HCEC 1CT (cell line): ENCODE measurements around the gene NPY5R.

Experiments
- DNase-seq: peaks from one replicate; pipeline ENCODE4 v3.0.0-alpha.2; 2017

Gene NPY5R

GRCh38 chr4:163343604-163344146 is at the start of gene NPY5R:
TSS of gene NPY5R (plus strand) at chr4:163343892. CDS start at chr4:163350274, 6,382 bp downstream.
- DNase-seq: no peak

- no peak for DNase-seq
These were observed 48.6 kb upstream of the NPY5R start for GRCh38 chr4:163295138-163295537.

- DNase-seq: no peak
These were observed 43.2 kb upstream of the NPY5R start for GRCh38 chr4:163300445-163300844.

GRCh38 chr4:163303069-163303468 is 40.6 kb upstream of the NPY5R start:
- no peak for DNase-seq

GRCh38 chr4:163309466-163309865 is 34.2 kb upstream of the NPY5R start:
- no peak for DNase-seq

GRCh38 chr4:163317110-163317509 is 26.6 kb upstream of the NPY5R start:
- DNase-seq: no peak

GRCh38 chr4:163330916-163331628 is 12.6 kb upstream of the NPY5R start:
- DNase-seq: no peak

GRCh38 chr4:163331629-163332376 is 11.9 kb upstream of the NPY5R start:
- no peak for DNase-seq

- peak; percentile 25 for DNase-seq
These were observed 10.9 kb upstream of the NPY5R start, which contains the start of gene NPY1R for GRCh38 chr4:163332526-163333406. TSS of gene NPY1R (minus strand) at chr4:163332596. CDS start at chr4:163326554, 6,042 bp downstream.

GRCh38 chr4:163335384-163335783 is 8.3 kb upstream of the NPY5R start:
- no peak for DNase-seq

GRCh38 chr4:163344147-163345125 is 744 bp downstream of the NPY5R start:
- DNase-seq: no peak

- DNase-seq: no peak
These were observed 7.0 kb downstream of the NPY5R start for GRCh38 chr4:163350672-163351071.

- no peak for DNase-seq
These were observed 9.4 kb downstream of the NPY5R start for GRCh38 chr4:163353054-163353453.

GRCh38 chr4:163356104-163356503 is 12.4 kb downstream of the NPY5R start:
- no peak for DNase-seq

- no peak for DNase-seq
These were observed 24.0 kb downstream of the NPY5R start for GRCh38 chr4:163367651-163368050.

GRCh38 chr4:163372029-163372428 is 28.3 kb downstream of the NPY5R start:
- DNase-seq: no peak

GRCh38 chr4:163378661-163379060 is 35.0 kb downstream of the NPY5R start:
- no peak for DNase-seq

GRCh38 chr4:163380703-163381102 is 37.0 kb downstream of the NPY5R start:
- DNase-seq: no peak

- DNase-seq: no peak
These were observed 38.6 kb downstream of the NPY5R start for GRCh38 chr4:163382178-163382869.

GRCh38 chr4:163384434-163384833 is 40.7 kb downstream of the NPY5R start:
- no peak for DNase-seq

GRCh38 chr4:163384926-163385325 is 41.2 kb downstream of the NPY5R start:
- no peak for DNase-seq
